A673 (cell line): Measurements from ENCODE around the gene GPRC5D. TPM values are rescaled to one million over a fixed set of nuclear protein-coding genes. Genes with fewer than 3 reads are reported as not detected.

Source experiments
- BruUV-seq: library from RNA; stranded (reverse); fragments of 400-500 nt; replicated peaks from 2 replicates; lab custom pipeline; 2021; lab: Mats Ljungman, UMichigan
- CTCF ChIA-PET: fragments of 300-600 bp; sonication (Branson Sonifier 250); formaldehyde crosslinking; loops from one replicate; lab custom pipeline; 2022; ENCODE audit warnings: antibody characterized with exemption; lab: Charles Lee
- POLR2A ChIA-PET: fragments of 300-600 bp; sonication (Branson Sonifier 250); formaldehyde crosslinking; loops from one replicate; lab custom pipeline; 2022; ENCODE audit warnings: antibody characterized with exemption; ENCODE audit not compliant: low non-redundant PET; lab: Charles Lee
- DNase-seq: peaks from one replicate; pipeline ENCODE4 v3.0.0-alpha.2; 2015; ENCODE audit warnings: low spot score
- H3K27ac ChIP-seq: fragments of 200-600 bp; sonication (generic); 2 replicates; pipeline ENCODE4 v1.5.1; 2016; ENCODE audit warnings: mixed run types, low read depth, mild to moderate bottlenecking, mixed read lengths, antibody characterized with exemption, low read length; ENCODE audit not compliant: poor library complexity, severe bottlenecking
- H3K27me3 ChIP-seq: fragments of 200-600 bp; sonication (generic); replicated peaks from 2 replicates; pipeline ENCODE4 v1.6.1; 2017; ENCODE audit warnings: mixed run types, low read depth, mild to moderate bottlenecking, mixed read lengths, antibody characterized with exemption, low read length; ENCODE audit not compliant: insufficient read depth, poor library complexity
- H3K36me3 ChIP-seq: fragments of 200-600 bp; sonication (generic); 2 replicates; pipeline ENCODE4 v1.6.1; 2016; ENCODE audit warnings: mixed run types, mild to moderate bottlenecking, mixed read lengths, antibody characterized with exemption, low read length; ENCODE audit not compliant: insufficient read depth, poor library complexity, severe bottlenecking
- H3K4me1 ChIP-seq: fragments of 200-600 bp; sonication (generic); 2 replicates; pipeline ENCODE4 v1.6.1; 2017; ENCODE audit warnings: mixed run types, mild to moderate bottlenecking, mixed read lengths, antibody characterized with exemption, low read length; ENCODE audit not compliant: insufficient read depth, poor library complexity, severe bottlenecking
- H3K4me3 ChIP-seq: fragments of 200-600 bp; sonication (generic); 2 replicates; pipeline ENCODE4 v1.5.1; 2016; ENCODE audit warnings: low read depth, mixed run types, mild to moderate bottlenecking, mixed read lengths, low read length; ENCODE audit not compliant: poor library complexity, severe bottlenecking
- H3K9me3 ChIP-seq: fragments of 200-600 bp; sonication (generic); 2 replicates; pipeline ENCODE4 v1.6.1; 2016; ENCODE audit warnings: mixed run types, low read depth, mild to moderate bottlenecking, mixed read lengths, antibody characterized with exemption, low read length; ENCODE audit not compliant: poor library complexity, severe bottlenecking
- EZH2 ChIP-seq: fragments of 200-600 bp; sonication (generic); IDR thresholded peaks from 2 replicates; pipeline ENCODE4 v1.6.1; 2017; ENCODE audit warnings: borderline replicate concordance, low read depth, mild to moderate bottlenecking, mixed read lengths, antibody characterized with exemption, low read length; ENCODE audit not compliant: poor library complexity, severe bottlenecking
- intact Hi-C: fragments of 100-400 bp; cut with micrococcal nuclease; formaldehyde crosslinking; loops from one replicate; pipeline ENCODE4 v1.10.0; 2022; ENCODE audit not compliant: unreplicated experiment
- total RNA-seq: library from RNA; stranded (reverse); gene quantifications from 2 replicates; pipeline ENCODE4 v1.2.3, GENCODE V29; 2021
- TF ChIP-seq, protein P1 (sequence below): fragments of 300-800, 200-600 bp; sonication (generic); conservative IDR thresholded peaks from 2 replicates; pipeline ENCODE4 v1.5.1; 2017; ENCODE audit warnings: low read depth, mild to moderate bottlenecking, antibody characterized with exemption, low read length, moderate library complexity, mixed read lengths

GPRC5D gene
- total RNA-seq, 1 experiment from 2014 or later, result not detected

DNA sequence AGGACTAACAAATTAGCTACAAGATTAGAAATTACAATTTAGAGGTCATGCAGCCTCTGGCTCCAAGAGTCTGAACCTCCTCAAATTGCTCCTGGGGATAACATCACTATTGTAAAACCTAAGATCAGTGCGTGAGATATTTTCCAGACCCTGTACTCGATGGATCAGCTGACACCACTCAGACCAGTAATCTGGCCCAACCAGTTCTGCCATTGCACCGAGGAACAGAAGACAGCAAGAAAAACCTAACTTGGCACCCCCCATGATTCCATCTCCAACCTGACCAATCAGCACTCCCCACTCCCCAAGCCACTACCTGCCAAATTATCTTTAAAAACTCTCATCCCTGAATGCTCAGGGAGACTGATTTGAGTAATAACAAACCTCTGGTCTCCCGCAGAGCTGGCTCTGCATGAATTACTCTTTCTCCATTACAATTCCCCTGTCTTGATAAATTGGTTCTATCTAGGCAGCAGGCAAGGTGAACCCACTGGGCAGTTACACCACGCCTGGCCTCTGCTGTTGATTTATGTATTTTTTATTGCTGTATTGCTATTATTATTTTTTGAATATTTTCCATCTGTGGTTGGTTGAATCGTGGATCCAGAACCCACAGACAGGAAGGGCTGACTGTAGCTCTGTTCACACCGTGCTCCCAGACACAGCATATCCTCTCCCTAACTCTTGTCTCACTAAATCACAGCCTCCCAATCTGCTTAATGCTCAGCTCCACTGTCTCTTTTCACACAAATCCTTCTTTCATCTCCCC lies 38.9 kb upstream of the GPRC5D start:
- TF ChIP-seq EZH2, result no peak
- TF ChIP-seq, protein P1, sequence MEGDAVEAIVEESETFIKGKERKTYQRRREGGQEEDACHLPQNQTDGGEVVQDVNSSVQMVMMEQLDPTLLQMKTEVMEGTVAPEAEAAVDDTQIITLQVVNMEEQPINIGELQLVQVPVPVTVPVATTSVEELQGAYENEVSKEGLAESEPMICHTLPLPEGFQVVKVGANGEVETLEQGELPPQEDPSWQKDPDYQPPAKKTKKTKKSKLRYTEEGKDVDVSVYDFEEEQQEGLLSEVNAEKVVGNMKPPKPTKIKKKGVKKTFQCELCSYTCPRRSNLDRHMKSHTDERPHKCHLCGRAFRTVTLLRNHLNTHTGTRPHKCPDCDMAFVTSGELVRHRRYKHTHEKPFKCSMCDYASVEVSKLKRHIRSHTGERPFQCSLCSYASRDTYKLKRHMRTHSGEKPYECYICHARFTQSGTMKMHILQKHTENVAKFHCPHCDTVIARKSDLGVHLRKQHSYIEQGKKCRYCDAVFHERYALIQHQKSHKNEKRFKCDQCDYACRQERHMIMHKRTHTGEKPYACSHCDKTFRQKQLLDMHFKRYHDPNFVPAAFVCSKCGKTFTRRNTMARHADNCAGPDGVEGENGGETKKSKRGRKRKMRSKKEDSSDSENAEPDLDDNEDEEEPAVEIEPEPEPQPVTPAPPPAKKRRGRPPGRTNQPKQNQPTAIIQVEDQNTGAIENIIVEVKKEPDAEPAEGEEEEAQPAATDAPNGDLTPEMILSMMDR, result no peak
- H3K36me3 ChIP-seq, result peaks cover 5% of the 10 kb centered on the region
- no peak overlapping the region for H3K4me3 ChIP-seq
- no peaks in the 10 kb centered on the region for H3K27me3 ChIP-seq
- no peak overlapping the region for H3K27ac ChIP-seq
- ChIA-PET POLR2A (no interaction called here), CTCF (no interaction called here)
- no peaks in the 10 kb centered on the region for H3K9me3 ChIP-seq
- intact Hi-C loops, result no loop called here
- peaks cover 32% of the 10 kb centered on the region for H3K4me1 ChIP-seq
- no peak for DNase-seq
- BruUV-seq, result no TSS peak

GRCh38 chr12:12987421-12987820 lies 35.5 kb upstream of the GPRC5D start:
- no TSS peak for BruUV-seq
- ChIA-PET POLR2A (interaction anchor here (0.6 kb wide), 1 partner anchor 30 kb away, joined by 4 read pairs; no protein-coding TSS in a partner anchor), CTCF (interaction anchor here (0.6 kb wide), 1 partner anchor 221 kb away, joined by 3 read pairs; no protein-coding TSS in a partner anchor)
- Histone ChIP-seq H3K4me1 (peaks cover 23% of the 10 kb centered on the region), H3K27me3 (no peaks in the 10 kb centered on the region), H3K27ac (no peak overlapping the region), H3K4me3 (no peak overlapping the region), H3K9me3 (no peaks in the 10 kb centered on the region), H3K36me3 (peaks cover 13% of the 10 kb centered on the region)
- DNase-seq, result no peak
- intact Hi-C loops, result loop anchor here (5.0 kb wide), 1 partner anchor 110 kb away; no protein-coding TSS in a partner anchor
- TF ChIP-seq EZH2, result no peak
- TF ChIP-seq, protein P1, result no peak

DNA sequence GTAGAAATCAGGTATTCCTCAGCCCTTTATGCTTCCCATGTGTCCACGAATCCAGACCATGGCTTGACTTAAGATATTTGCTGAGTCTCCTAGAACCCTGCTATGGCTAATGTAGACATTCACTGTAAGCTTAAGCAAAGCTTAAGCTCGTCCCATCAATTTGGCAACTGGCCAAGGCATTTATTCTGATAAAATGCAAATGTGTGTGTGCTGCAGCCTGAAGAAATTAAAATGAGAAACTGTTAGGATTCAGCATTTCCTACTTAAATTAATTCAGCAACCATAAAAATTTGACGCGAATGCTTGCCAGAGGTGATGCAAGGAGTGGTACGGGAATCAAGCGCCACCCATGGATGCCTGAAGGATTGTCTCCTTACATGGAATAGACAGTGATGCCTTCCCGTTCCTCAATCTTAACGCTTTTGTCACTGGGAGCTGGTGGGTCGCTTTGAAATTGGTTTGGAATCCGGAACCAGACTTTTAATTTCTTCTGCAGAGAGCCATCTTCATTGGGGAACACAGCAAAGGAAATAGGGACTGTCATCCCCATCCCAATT lies 34.9 kb upstream of the GPRC5D start:
- Histone ChIP-seq H3K27ac (peak overlapping the region; percentile 43), H3K36me3 (peaks cover 13% of the 10 kb centered on the region), H3K27me3 (no peaks in the 10 kb centered on the region), H3K4me1 (peaks cover 17% of the 10 kb centered on the region), H3K9me3 (no peaks in the 10 kb centered on the region), H3K4me3 (no peak overlapping the region)
- no TSS peak for BruUV-seq
- ChIA-PET CTCF (interaction anchor here (0.6 to 1.5 kb wide), 4 partner anchors 10 to 225 kb away, joined by 3 to 12 read pairs (median 4); no protein-coding TSS in a partner anchor), POLR2A (interaction anchor here (0.6 kb wide), 1 partner anchor 30 kb away, joined by 4 read pairs; no protein-coding TSS in a partner anchor)
- peak; percentile 69 for DNase-seq
- intact Hi-C loops, result loop anchor here (5.0 kb wide), 1 partner anchor 110 kb away; no protein-coding TSS in a partner anchor
- no peak for TF ChIP-seq EZH2
- TF ChIP-seq, protein P1, result peak; percentile 29; the same call in 1 of the 2 replicates
